ENCODE data around the gene BCL2L14. TPM values are rescaled to one million over a fixed set of nuclear protein-coding genes. Genes with fewer than 3 reads are reported as not detected.

BCL2L14 gene
- polyA plus RNA-seq (2013, experiment 1 of 4): not detected
- not detected for polyA plus RNA-seq (2013, experiment 2 of 4)
- not detected for polyA plus RNA-seq (2013, experiment 3 of 4)
- not detected for polyA plus RNA-seq (2013, experiment 4 of 4)

GRCh38 chr12:12070674-12071656, at the start of gene BCL2L14:
Gene BCL2L14 (plus strand): TSS chr12:12070939. CDS start chr12:12079306, 8,367 bp downstream.
- H3K4me1 ChIP-seq (ENCODE audit: control insufficient read depth, insufficient read depth, low read length): no peaks in the 10 kb centered on the region
- no peaks in the 10 kb centered on the region for H3K36me3 ChIP-seq (ENCODE audit: control insufficient read depth, insufficient read depth, low read length)
- no peak within 1 kb of the TSS for H3K4me3 ChIP-seq (ENCODE audit: insufficient read depth, low read depth, low read length)
- WGBS, 2 experiments: 75% methylated on average over 11 to 12 of the region's 12 CpGs
- H3K27me3 ChIP-seq (ENCODE audit: control insufficient read depth, insufficient read depth, low read length, poor library complexity, severe bottlenecking): peaks cover 26% of the 10 kb centered on the region
- H3K27ac ChIP-seq (ENCODE audit: insufficient read depth, low read depth, low read length, poor library complexity, severe bottlenecking): no peak within 1 kb of the TSS
- no peaks in the 10 kb centered on the region for H3K9me3 ChIP-seq (ENCODE audit: control insufficient read depth, low read length)

DNA sequence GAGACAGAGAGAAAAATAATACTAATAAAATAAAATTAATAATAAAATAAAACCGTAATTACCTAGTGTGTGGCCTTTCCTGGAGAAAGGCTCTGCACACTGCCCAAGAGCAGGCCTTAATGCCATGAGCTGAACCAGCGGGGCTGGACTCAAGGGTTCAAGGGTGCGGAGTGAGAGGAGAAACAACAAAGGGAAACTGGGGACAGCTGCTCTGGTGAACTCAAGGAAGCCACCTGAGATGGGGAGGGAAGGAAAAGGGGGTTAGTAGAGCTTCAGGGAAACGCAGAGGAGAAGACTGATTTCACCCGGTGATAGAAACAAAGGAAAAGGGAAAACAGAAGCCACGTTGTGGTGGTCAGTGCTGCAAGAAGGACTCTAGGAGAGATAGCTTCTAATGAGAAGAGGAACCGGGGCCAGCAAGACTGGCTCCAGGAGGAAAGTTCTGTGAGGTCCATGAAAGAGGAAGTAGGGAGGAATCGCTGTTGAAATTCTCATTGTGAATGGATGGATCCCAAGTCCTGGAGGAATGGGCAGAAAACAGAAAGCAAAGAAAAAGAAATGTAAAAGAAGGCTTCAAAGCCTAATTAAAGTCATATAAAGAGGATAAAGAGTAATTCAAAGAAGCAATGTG, 48.3 kb upstream of the BCL2L14 start:
- no peaks in the 10 kb centered on the region for H3K9me3 ChIP-seq (ENCODE audit: control insufficient read depth, low read length)
- H3K4me1 ChIP-seq (ENCODE audit: control insufficient read depth, insufficient read depth, low read length): no peaks in the 10 kb centered on the region
- H3K4me3 ChIP-seq (ENCODE audit: insufficient read depth, low read depth, low read length): no peak overlapping the region
- no peak overlapping the region for H3K27ac ChIP-seq (ENCODE audit: insufficient read depth, low read depth, low read length, poor library complexity, severe bottlenecking)
- no peaks in the 10 kb centered on the region for H3K27me3 ChIP-seq (ENCODE audit: control insufficient read depth, insufficient read depth, low read length, poor library complexity, severe bottlenecking)
- 93 to 95% methylated on average over 8 of the region's 8 CpGs for WGBS, 2 experiments
- H3K36me3 ChIP-seq (ENCODE audit: control insufficient read depth, insufficient read depth, low read length): no peaks in the 10 kb centered on the region

DNA sequence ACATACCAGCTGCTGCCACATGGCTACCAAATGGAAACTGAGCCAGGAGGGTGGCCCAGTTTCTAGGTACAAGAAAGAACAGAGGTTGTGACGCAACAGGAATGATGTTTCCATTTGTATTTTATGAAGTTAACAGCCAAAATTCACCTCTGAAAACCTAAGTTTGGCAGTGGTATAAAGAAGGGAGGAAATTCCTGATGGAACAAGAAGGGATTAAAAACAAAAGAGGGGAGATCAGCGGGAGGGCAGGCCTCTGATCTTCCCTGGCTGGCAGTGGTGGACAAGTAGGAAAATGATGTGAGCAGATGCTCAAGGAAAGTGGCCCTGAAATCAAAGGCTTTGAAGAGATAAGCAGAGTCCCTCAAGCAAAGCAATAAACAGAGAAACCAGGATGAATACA, 47.3 kb upstream of the BCL2L14 start:
- H3K27me3 ChIP-seq (ENCODE audit: control insufficient read depth, insufficient read depth, low read length, poor library complexity, severe bottlenecking): no peaks in the 10 kb centered on the region
- 59 to 63% methylated on average over 2 of the region's 2 CpGs for WGBS, 2 experiments
- no peaks in the 10 kb centered on the region for H3K9me3 ChIP-seq (ENCODE audit: control insufficient read depth, low read length)
- no peak overlapping the region for H3K27ac ChIP-seq (ENCODE audit: insufficient read depth, low read depth, low read length, poor library complexity, severe bottlenecking)
- no peaks in the 10 kb centered on the region for H3K4me1 ChIP-seq (ENCODE audit: control insufficient read depth, insufficient read depth, low read length)
- H3K4me3 ChIP-seq (ENCODE audit: insufficient read depth, low read depth, low read length): no peak overlapping the region
- H3K36me3 ChIP-seq (ENCODE audit: control insufficient read depth, insufficient read depth, low read length): no peaks in the 10 kb centered on the region

GRCh38 chr12:12024911-12025682, 45.6 kb upstream of the BCL2L14 start:
- H3K4me3 ChIP-seq (ENCODE audit: insufficient read depth, low read depth, low read length): no peak overlapping the region
- WGBS, 2 experiments: 91 to 94% methylated on average over 10 of the region's 10 CpGs
- H3K27ac ChIP-seq (ENCODE audit: insufficient read depth, low read depth, low read length, poor library complexity, severe bottlenecking): no peak overlapping the region
- no peaks in the 10 kb centered on the region for H3K27me3 ChIP-seq (ENCODE audit: control insufficient read depth, insufficient read depth, low read length, poor library complexity, severe bottlenecking)
- no peaks in the 10 kb centered on the region for H3K36me3 ChIP-seq (ENCODE audit: control insufficient read depth, insufficient read depth, low read length)
- H3K9me3 ChIP-seq (ENCODE audit: control insufficient read depth, low read length): no peaks in the 10 kb centered on the region
- no peaks in the 10 kb centered on the region for H3K4me1 ChIP-seq (ENCODE audit: control insufficient read depth, insufficient read depth, low read length)

DNA sequence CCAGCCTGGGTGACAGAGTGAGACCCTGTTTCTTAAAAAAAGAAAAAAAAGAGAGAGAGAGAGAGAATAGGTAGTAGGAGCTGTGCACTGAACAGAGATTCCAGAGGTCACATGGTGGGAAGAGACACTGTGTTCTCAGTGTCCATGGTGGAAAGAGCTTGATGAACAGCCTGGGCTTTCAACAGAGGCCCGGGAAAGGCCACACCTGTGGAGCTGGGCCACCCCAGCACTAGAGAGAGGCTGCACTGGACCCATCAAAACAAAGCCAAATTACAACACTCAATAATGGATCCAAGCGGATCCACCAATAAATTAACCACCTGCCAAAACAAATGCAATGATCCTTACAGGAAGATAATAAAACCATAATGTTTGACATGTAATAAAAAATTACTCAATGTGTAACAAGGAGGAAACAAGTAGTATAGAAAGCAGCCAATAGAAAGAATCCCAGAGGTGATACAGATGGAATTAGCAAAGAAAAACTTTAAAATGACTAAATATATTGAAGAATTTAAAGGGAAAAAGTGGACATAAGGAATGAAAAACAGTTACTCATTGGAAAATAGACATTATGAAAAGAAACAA, 44.8 kb upstream of the BCL2L14 start:
- 89 to 100% methylated on average over 2 of the region's 2 CpGs for WGBS, 2 experiments
- Histone ChIP-seq H3K36me3 (ENCODE audit: control insufficient read depth, insufficient read depth, low read length) (no peaks in the 10 kb centered on the region), H3K27me3 (ENCODE audit: control insufficient read depth, insufficient read depth, low read length, poor library complexity, severe bottlenecking) (no peaks in the 10 kb centered on the region), H3K27ac (ENCODE audit: insufficient read depth, low read depth, low read length, poor library complexity, severe bottlenecking) (no peak overlapping the region), H3K4me3 (ENCODE audit: insufficient read depth, low read depth, low read length) (no peak overlapping the region), H3K9me3 (ENCODE audit: control insufficient read depth, low read length) (no peaks in the 10 kb centered on the region), H3K4me1 (ENCODE audit: control insufficient read depth, insufficient read depth, low read length) (no peaks in the 10 kb centered on the region)

- Histone ChIP-seq H3K27me3 (ENCODE audit: control insufficient read depth, insufficient read depth, low read length, poor library complexity, severe bottlenecking) (no peaks in the 10 kb centered on the region), H3K36me3 (ENCODE audit: control insufficient read depth, insufficient read depth, low read length) (no peaks in the 10 kb centered on the region), H3K9me3 (ENCODE audit: control insufficient read depth, low read length) (no peaks in the 10 kb centered on the region), H3K4me1 (ENCODE audit: control insufficient read depth, insufficient read depth, low read length) (no peaks in the 10 kb centered on the region), H3K27ac (ENCODE audit: insufficient read depth, low read depth, low read length, poor library complexity, severe bottlenecking) (no peak overlapping the region), H3K4me3 (ENCODE audit: insufficient read depth, low read depth, low read length) (no peak overlapping the region)
- WGBS, 2 experiments: 89 to 91% methylated on average over 11 of the region's 11 CpGs
These were observed 41.9 kb upstream of the BCL2L14 start for GRCh38 chr12:12028668-12029402.

- H3K36me3 ChIP-seq (ENCODE audit: control insufficient read depth, insufficient read depth, low read length): no peaks in the 10 kb centered on the region
- WGBS, 2 experiments: 85 to 100% methylated on average over 1 to 2 of the region's 2 CpGs
- no peak overlapping the region for H3K4me3 ChIP-seq (ENCODE audit: insufficient read depth, low read depth, low read length)
- H3K9me3 ChIP-seq (ENCODE audit: control insufficient read depth, low read length): no peaks in the 10 kb centered on the region
- H3K27ac ChIP-seq (ENCODE audit: insufficient read depth, low read depth, low read length, poor library complexity, severe bottlenecking): no peak overlapping the region
- no peaks in the 10 kb centered on the region for H3K27me3 ChIP-seq (ENCODE audit: control insufficient read depth, insufficient read depth, low read length, poor library complexity, severe bottlenecking)
- H3K4me1 ChIP-seq (ENCODE audit: control insufficient read depth, insufficient read depth, low read length): no peaks in the 10 kb centered on the region
These were observed 41.1 kb upstream of the BCL2L14 start for GRCh38 chr12:12029653-12030052.

DNA sequence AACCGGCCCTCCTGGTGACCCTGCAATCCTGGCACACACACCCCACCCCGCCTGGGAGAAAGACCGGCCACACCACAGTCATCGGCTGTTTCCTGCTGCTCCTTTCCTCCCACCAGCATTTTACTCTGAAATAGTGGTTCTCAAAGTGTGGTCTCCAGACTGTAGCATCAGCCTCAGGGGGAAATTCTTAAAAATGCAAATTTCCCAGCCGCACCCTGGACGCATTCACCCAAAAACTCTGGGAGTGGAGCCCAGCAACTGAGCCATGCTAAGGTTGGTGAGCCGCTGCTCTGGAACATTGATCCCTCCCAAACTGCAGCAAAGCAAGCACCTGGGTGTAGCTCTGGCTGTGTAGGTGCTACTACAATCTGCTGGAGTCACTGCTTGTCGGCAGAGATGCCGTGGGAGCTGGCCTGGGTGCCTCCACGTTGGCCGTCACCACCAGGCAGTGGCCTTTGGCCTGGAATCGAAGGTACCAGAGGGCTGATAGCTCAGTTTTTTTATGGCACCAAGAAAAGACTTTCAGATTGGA, 38.4 kb upstream of the BCL2L14 start:
- no peaks in the 10 kb centered on the region for H3K4me1 ChIP-seq (ENCODE audit: control insufficient read depth, insufficient read depth, low read length)
- no peak overlapping the region for H3K27ac ChIP-seq (ENCODE audit: insufficient read depth, low read depth, low read length, poor library complexity, severe bottlenecking)
- H3K4me3 ChIP-seq (ENCODE audit: insufficient read depth, low read depth, low read length): no peak overlapping the region
- H3K36me3 ChIP-seq (ENCODE audit: control insufficient read depth, insufficient read depth, low read length): no peaks in the 10 kb centered on the region
- H3K27me3 ChIP-seq (ENCODE audit: control insufficient read depth, insufficient read depth, low read length, poor library complexity, severe bottlenecking): no peaks in the 10 kb centered on the region
- H3K9me3 ChIP-seq (ENCODE audit: control insufficient read depth, low read length): no peaks in the 10 kb centered on the region
- 94 to 95% methylated on average over 12 of the region's 12 CpGs for WGBS, 2 experiments
